ENCODE results near the gene KLF13.

Gene KLF13

GRCh38 chr15:31360843-31361763 is 34.5 kb downstream of the KLF13 start:
- DNase-seq (ENCODE audit: low read depth in 2 of 2, low spot score in 1 of 2): peak in 1 of 2 donors; percentile 68

- DNase-seq (ENCODE audit: low read depth in 2 of 2, low spot score in 1 of 2): no peak
These were observed 35.3 kb downstream of the KLF13 start for GRCh38 chr15:31361764-31362515.

GRCh38 chr15:31362886-31363285 is 36.3 kb downstream of the KLF13 start:
- no peak for DNase-seq (ENCODE audit: low read depth in 2 of 2, low spot score in 1 of 2)

GRCh38 chr15:31364301-31365031 is 37.8 kb downstream of the KLF13 start:
- DNase-seq (ENCODE audit: low read depth in 2 of 2, low spot score in 1 of 2): no peak

- DNase-seq (ENCODE audit: low read depth in 2 of 2, low spot score in 1 of 2): no peak
These were observed 38.5 kb downstream of the KLF13 start for GRCh38 chr15:31365032-31365654.

DNA sequence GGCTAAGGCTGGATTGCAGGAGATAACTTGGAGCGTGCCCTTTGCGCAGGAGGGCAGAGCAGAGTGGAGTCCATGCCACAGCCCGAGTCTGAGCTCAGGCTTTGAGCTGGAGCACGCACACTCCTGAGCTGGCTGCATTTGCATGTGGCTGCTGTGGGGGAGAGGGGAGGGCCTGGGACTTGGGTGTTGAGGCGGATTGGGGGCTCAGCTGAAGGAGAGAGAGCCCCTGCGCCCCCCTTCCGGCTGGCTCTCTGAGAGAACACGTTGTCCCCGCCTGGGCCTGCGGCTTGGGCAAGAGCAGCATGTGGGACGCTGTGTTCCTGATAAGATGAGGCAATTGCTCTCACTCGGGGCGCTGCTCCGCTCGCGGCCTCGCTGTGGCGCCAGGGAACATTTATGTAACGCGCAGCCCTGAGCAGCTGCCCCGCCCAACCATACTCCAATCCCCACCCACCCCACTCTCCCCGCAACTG is 39.1 kb downstream of the KLF13 start:
- DNase-seq (ENCODE audit: low read depth in 2 of 2, low spot score in 1 of 2): peak in 1 of 2 donors; percentile 71

DNA sequence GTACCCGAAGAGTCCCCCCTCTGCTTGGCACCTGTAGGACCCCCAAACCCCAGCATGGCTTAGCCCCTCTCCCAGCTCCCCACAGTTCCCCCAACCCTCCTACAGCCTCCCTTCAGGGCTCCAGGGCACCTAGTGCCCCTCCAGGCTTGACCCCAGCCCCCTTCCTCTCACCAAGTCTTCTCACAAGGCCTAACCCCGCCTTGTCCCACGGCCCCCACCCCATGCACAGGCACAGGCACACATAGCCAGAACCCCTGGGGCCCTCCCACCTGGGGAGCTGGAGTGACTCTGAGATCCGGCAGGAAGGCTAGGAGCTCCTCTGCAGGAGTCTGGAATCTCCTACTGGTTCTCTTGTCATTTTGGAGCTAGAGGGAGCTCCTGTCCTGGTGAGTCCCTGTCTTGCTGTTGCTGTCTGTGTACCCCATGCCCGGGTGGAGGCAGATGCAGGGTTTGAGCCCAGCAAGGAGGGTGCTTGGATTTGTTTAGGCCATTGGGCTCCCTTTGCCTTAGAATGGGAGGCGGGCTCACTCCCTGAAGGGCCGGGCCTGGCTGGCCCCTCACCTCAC is 39.6 kb downstream of the KLF13 start:
- DNase-seq (ENCODE audit: low read depth in 2 of 2, low spot score in 1 of 2): no peak

- no peak for DNase-seq (ENCODE audit: low read depth in 2 of 2, low spot score in 1 of 2)
These were observed 40.5 kb downstream of the KLF13 start for GRCh38 chr15:31367021-31367729.

DNA sequence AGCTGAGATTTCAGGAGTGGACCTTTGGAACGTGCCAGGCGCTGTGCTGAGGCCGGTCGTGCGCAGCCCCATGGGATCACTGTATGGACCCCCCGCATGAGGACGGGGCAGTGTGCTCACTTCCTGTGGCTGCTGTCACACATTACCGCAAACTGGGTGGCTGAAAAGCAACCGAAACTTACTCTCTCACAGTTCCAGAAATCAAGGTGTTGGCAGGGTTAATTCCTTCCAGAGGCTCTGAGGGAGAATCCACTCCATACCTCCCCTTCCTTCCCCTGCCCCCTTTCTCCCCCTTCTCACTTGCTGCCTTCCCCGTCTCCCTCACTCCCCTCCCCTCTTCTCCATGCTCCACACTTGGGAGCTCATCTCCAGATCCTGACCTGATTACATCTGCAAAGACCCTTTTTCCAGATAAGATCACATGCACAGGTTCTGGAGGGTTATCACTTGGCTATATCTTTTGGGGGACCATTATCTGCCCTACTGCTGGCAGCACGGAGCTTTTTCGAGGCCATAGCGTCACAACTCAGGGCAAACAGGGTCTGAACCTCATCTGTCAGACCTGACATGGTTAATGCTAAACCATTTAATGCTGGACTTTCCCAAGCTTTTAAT is 41.2 kb downstream of the KLF13 start:
- no peak for DNase-seq (ENCODE audit: low read depth in 2 of 2, low spot score in 1 of 2)

GRCh38 chr15:31369727-31370126 is 43.1 kb downstream of the KLF13 start:
- no peak for DNase-seq (ENCODE audit: low read depth in 2 of 2, low spot score in 1 of 2)

DNA sequence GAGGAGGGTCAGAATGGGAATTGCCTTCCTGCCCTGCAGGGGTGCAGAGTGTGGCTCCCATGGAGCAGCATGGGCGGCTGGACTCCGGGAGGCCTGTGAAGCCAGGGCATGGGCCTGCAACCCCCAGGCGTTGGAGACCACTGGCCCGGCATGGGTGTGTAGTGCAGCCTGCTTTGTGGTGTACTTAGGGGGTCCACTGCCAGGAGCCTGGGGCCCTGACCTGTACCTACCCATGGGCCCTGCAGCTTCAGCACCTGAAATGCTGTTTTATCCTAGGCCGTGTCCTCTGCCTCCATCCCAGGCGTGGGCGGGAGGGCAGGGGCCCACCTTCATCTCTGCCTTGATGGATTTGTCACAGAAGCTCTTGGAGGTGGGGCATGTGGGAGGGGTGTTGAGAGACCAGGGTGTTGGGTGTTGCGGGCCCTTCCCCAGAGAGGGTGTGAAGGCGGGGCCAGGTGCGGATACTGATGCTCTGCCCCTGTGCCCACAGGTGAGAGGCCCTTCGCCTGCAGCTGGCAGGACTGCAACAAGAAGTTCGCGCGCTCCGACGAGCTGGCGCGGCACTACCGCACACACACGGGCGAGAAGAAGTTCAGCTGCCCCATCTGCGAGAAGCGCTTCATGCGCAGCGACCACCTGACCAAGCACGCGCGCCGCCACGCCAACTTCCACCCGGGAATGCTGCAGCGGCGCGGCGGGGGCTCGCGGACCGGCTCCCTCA is 45.0 kb downstream of the KLF13 start:
- DNase-seq (ENCODE audit: low read depth in 2 of 2, low spot score in 1 of 2): no peak

DNA sequence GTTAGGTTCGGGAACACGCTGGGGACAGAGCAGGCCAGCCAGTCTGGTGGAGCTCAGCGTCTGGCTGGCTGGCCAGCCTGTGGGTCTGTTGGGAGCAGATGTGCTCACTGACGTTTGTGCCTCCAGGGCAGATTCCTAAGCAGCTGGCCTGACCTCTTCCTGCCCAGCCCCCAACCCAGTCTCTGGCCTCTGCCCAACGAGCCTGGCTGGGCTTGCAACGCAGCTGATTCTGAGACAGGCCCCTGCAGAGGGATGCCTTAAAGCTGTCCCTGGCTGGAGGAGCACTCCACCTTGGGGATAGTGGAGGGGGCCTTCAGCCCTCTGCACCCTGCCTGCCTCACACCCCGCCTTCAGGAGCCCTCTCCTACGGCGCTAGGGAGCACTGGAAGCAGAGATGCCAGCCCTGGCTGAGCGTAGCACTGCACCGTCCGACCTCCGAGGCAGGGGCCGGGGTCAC is 46.0 kb downstream of the KLF13 start:
- no peak for DNase-seq (ENCODE audit: low read depth in 2 of 2, low spot score in 1 of 2)

- DNase-seq (ENCODE audit: low read depth in 2 of 2, low spot score in 1 of 2): no peak
These were observed 46.6 kb downstream of the KLF13 start for GRCh38 chr15:31373096-31373865.

- DNase-seq (ENCODE audit: low read depth in 2 of 2, low spot score in 1 of 2): no peak
These were observed 47.3 kb downstream of the KLF13 start for GRCh38 chr15:31373970-31374369.

DNA sequence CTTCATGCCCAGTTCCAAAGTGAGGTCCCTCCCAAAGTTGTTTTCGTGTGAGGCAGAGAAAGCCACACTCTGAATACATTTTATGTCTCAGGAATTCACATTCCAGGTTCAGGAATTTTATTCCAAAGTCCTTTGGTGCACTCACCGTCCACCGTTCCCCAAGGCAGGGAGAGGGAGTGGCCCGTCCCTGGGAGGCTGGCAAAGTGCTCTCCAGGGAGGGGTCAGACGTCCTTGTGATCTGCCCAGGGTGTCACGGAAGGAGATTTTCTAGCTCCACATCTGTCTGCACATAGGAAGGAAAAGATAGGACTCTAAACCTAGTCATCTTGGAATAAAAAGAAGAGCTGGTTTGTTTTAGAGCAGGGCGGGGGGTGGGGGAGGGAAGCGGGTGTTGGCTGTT is 47.9 kb downstream of the KLF13 start:
- no peak for DNase-seq (ENCODE audit: low read depth in 2 of 2, low spot score in 1 of 2)

DNA sequence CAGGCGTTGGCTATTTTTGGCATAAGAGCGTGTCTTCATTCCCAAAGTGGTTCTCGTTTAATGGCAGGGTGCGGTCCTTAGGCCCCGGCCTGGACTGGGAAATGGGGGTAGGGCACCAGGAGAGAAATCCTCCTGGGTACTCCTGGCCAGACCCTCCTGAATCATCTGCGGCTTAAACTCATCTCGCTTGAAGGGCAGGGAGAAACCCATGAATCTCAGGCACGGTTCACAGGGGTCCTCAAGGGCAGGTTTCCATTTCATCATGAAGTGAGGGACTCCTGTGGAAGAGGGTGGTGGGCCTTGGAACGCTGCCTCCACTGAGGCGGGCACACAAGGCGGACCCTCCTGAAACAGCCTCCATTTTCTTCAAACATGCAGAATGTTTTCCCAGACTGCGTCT is 48.4 kb downstream of the KLF13 start:
- no peak for DNase-seq (ENCODE audit: low read depth in 2 of 2, low spot score in 1 of 2)

DNA sequence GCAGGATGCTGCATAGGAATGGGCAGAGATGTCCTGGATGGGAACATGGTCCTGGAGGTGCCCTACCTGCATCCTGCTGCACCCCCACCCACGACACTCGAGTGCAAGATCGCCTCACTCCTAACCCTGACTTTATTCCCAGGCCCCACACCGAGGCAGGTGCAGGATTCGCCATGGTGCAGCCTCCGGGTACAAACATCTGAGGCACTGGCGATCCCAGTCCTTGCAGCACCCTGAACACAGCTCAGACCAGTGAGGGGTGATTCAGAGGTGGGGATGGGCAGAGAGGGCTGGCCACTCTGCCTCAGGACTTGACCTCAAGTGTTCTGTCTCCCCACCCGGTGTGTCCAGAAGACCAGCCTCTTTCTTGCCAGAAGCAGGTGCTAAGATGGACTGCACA is 49.1 kb downstream of the KLF13 start:
- no peak for DNase-seq (ENCODE audit: low read depth in 2 of 2, low spot score in 1 of 2)

GRCh38 chr15:31376511-31376910 is 49.9 kb downstream of the KLF13 start:
- DNase-seq (ENCODE audit: low read depth in 2 of 2, low spot score in 1 of 2): no peak

All from stimulated activated CD8-positive, alpha-beta memory T cell treated with anti-CD3 and anti-CD28 coated beads, Interleukin-4, amount 100 ng/mL, for 1 hour (primary cell).